Heart left ventricle (tissue), 13 donors: ENCODE results near the gene SEMA6D.

Experiments used
- POLR2A ChIP-seq, 2 donors: fragments of 450-650 bp; IDR thresholded peaks; one replicate each; pipeline ENCODE4 v1.6.1; 2017; ENCODE audit warnings: antibody characterized with exemption in 2 of 2, mild to moderate bottlenecking in 2 of 2, moderate library complexity in 2 of 2
- TF ChIP-seq, protein P1 (sequence below), 12 donors: fragments of 200-600 bp; sonication (generic) in 4 of 12; IDR thresholded peaks; one replicate each; pipeline versions ENCODE4 v1.5.0 to v1.8.0; 2018 to 2022; ENCODE audit warnings: antibody characterized with exemption in 12 of 12, mild to moderate bottlenecking in 5 of 12
- donor health status: ischemic (EF 13 %, LVEDD 7.1; RV severe dilation, severe dysfunction).
- donor health status: DM: no; HTN: yes; CAD: no.
- donor health status: DM: no; HTN: no; CAD: no.
- donor health status: ischemic (EF 25% LVEDD 6.9; RV normal size, moderate dysfunction).
- donor health status: ischemic (EF 25% LVEDD 5.7; RV mildly dilated, moderate dysfunction).
- donor health status: ischemic (EF 35%, LVEDD 5.7; RV mildly dilated, moderate dysfunction).
- donor health status: nonischemic (EF 11% LVEDD 7.7; RV severe dilation, severe dysfunction).
- donor health status: DM: yes; HTN: yes; CAD: no.
- donor health status: PGD.
- donor health status: ischemic (EF 29% LVEDD 5.4; RV normal size, mild dysfunction).
- donor health status: nonischemic (EF 23%, LVEDD 6.1; RV moderate dilation, normal function).

DNA sequence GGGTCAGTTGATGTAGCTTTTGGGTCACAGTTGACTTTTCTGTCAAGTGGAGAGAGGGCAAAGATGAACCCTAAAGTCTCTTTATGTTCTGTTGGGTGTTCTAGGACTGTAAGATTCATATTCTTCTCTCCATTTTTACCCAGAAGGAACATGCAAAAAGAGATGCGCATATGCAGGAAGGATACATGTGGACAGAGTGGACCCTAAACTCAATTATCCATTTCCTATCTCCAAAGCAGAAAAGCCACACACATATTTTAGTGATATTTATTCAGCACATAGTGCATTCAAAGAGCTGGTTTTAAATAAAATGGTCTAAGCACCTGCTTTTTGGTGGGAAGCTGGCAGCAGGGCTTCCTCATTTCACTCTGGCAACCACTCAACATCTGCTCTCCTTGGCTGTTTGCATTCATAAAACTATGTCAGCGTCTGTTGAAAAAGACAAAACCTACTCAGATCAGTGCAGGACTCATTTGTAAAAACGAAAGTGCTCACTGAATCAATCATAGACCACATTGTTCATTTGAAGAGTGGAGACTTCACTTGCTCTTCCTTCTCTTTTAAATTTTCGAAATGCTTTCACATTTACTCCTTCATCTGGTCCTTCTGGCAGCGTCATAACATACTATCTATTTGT is 96.6 kb downstream of the SEMA6D start:
- TF ChIP-seq, protein P1, sequence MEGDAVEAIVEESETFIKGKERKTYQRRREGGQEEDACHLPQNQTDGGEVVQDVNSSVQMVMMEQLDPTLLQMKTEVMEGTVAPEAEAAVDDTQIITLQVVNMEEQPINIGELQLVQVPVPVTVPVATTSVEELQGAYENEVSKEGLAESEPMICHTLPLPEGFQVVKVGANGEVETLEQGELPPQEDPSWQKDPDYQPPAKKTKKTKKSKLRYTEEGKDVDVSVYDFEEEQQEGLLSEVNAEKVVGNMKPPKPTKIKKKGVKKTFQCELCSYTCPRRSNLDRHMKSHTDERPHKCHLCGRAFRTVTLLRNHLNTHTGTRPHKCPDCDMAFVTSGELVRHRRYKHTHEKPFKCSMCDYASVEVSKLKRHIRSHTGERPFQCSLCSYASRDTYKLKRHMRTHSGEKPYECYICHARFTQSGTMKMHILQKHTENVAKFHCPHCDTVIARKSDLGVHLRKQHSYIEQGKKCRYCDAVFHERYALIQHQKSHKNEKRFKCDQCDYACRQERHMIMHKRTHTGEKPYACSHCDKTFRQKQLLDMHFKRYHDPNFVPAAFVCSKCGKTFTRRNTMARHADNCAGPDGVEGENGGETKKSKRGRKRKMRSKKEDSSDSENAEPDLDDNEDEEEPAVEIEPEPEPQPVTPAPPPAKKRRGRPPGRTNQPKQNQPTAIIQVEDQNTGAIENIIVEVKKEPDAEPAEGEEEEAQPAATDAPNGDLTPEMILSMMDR (IDR thresholded peaks at IDR 0.05) = no peak
- TF ChIP-seq POLR2A (IDR thresholded peaks at IDR 0.05) = no peak
